GM21723 (cell line): ENCODE data around the gene ATCAY.
"Not testable (repeated sequence)": the region's sequence is repeated elsewhere in the genome, so short reads cannot be mapped to it uniquely, and the experiment has no call there.

Experiments used
- ATAC-seq: cut with Tn5 transposase; IDR thresholded peaks from one replicate; pipeline ENCODE4 v1.9.1; 2021; ENCODE audit warnings: mild to moderate bottlenecking, moderate library complexity; ENCODE audit not compliant: unreplicated experiment

Gene ATCAY

GRCh38 chr19:3855320-3855719, 25.2 kb upstream of the ATCAY start:
- ATAC-seq = no peak

GRCh38 chr19:3857449-3858003, 23.0 kb upstream of the ATCAY start:
- ATAC-seq = no peak

- no peak for ATAC-seq
These were observed 20.0 kb upstream of the ATCAY start for GRCh38 chr19:3860499-3860898.

GRCh38 chr19:3862826-3863500, 17.5 kb upstream of the ATCAY start:
- ATAC-seq = no peak

- no peak for ATAC-seq
These were observed 16.8 kb upstream of the ATCAY start for GRCh38 chr19:3863648-3864047.

- ATAC-seq = no peak
These were observed 13.4 kb upstream of the ATCAY start for GRCh38 chr19:3866910-3867638.

GRCh38 chr19:3867971-3868769, 12.3 kb upstream of the ATCAY start:
- no peak for ATAC-seq

- ATAC-seq = no peak
These were observed 11.6 kb upstream of the ATCAY start, which contains the start of gene ZFR2 for GRCh38 chr19:3868770-3869456. Gene ZFR2, minus strand, starts transcription at chr19:3869038. Its CDS starts 21 bp downstream, at chr19:3869017.

- ATAC-seq = no peak
These were observed 7.3 kb upstream of the ATCAY start for GRCh38 chr19:3873151-3873550.

GRCh38 chr19:3874695-3875094, 5.8 kb upstream of the ATCAY start:
- ATAC-seq = not testable (repeated sequence)

- no peak for ATAC-seq
These were observed 829 bp upstream of the ATCAY start for GRCh38 chr19:3879656-3880055.

GRCh38 chr19:3881272-3882040, 971 bp downstream of the ATCAY start:
- no peak for ATAC-seq

- ATAC-seq = no peak
These were observed 1.5 kb downstream of the ATCAY start for GRCh38 chr19:3882041-3882384.

- no peak for ATAC-seq
These were observed 10.1 kb downstream of the ATCAY start for GRCh38 chr19:3890591-3890990.

GRCh38 chr19:3893509-3894179, 13.2 kb downstream of the ATCAY start:
- ATAC-seq = no peak

GRCh38 chr19:3894959-3895358, 14.5 kb downstream of the ATCAY start:
- not testable (repeated sequence) for ATAC-seq

GRCh38 chr19:3895788-3896187, 15.3 kb downstream of the ATCAY start:
- ATAC-seq = no peak

- ATAC-seq = no peak
These were observed 17.5 kb downstream of the ATCAY start for GRCh38 chr19:3897936-3898335.

- ATAC-seq = no peak
These were observed 17.9 kb downstream of the ATCAY start for GRCh38 chr19:3898426-3898825.
